IMR-90 (cell line): ENCODE data around the gene RASGRF2. TPM values are rescaled to one million over a fixed set of nuclear protein-coding genes. Genes with fewer than 3 reads are reported as not detected.

Experiments
- ATAC-seq: fragments of 200-7000 bp; cut with Tn5 transposase; 2 replicates; pipeline ENCODE4 v1.9.1; 2020; ENCODE audit warnings: low read depth, mild to moderate bottlenecking, moderate library complexity
- BruUV-seq: library from RNA; stranded (reverse); fragments of 400-500 nt; replicated peaks from 2 replicates; lab custom pipeline; 2021; lab: Mats Ljungman, UMichigan
- CTCF ChIA-PET: fragments of 300-600 bp; formaldehyde crosslinking; extraction: SDS; loops from one replicate; lab custom pipeline; 2021; ENCODE audit warnings: antibody characterized with exemption; lab: Yijun Ruan, JAX
- POLR2A ChIA-PET: fragments of 300-600 bp; sonication (Branson Sonifier 250); formaldehyde crosslinking; loops from one replicate; lab custom pipeline; 2022; ENCODE audit warnings: antibody characterized with exemption; ENCODE audit not compliant: unreplicated experiment; lab: Charles Lee
- DNase-seq: peaks from one replicate; pipeline ENCODE4 v3.0.0; 2013
- H2AFZ ChIP-seq: replicated peaks from 2 replicates; pipeline ENCODE3; 2013; ENCODE audit warnings: low read length, mild to moderate bottlenecking; ENCODE audit not compliant: poor library complexity
- H2AK5ac ChIP-seq: 2 replicates; pipeline ENCODE4 v1.6.1; 2013; ENCODE audit warnings: low read depth, low read length, inconsistent platforms
- H2AK9ac ChIP-seq: replicated peaks from 2 replicates; pipeline ENCODE3; 2013; ENCODE audit warnings: mild to moderate bottlenecking, low read depth, low read length, moderate library complexity; ENCODE audit not compliant: poor library complexity
- H2BK120ac ChIP-seq: 2 replicates; pipeline ENCODE4 v1.6.1; 2013; ENCODE audit warnings: low read depth, low read length, inconsistent platforms
- H2BK15ac ChIP-seq: 3 replicates; pipeline ENCODE4 v1.6.1; 2013; ENCODE audit warnings: low read depth, low read length, inconsistent platforms
- H2BK20ac ChIP-seq: 2 replicates; pipeline ENCODE4 v1.6.1; 2013; ENCODE audit warnings: low read depth, mild to moderate bottlenecking, inconsistent platforms, low read length, moderate library complexity
- H2BK5ac ChIP-seq: 2 replicates; pipeline ENCODE4 v1.6.1; 2013; ENCODE audit warnings: mild to moderate bottlenecking, low read depth, low read length, inconsistent platforms; ENCODE audit not compliant: poor library complexity, severe bottlenecking
- H3K14ac ChIP-seq: replicated peaks from 2 replicates; pipeline ENCODE4 v1.6.1; 2013; ENCODE audit warnings: low read depth, low read length, inconsistent platforms
- H3K18ac ChIP-seq: 2 replicates; pipeline ENCODE4 v1.6.1; 2013; ENCODE audit warnings: low read depth, low read length, control low read depth
- H3K23ac ChIP-seq: 2 replicates; pipeline ENCODE4 v1.6.1; 2013; ENCODE audit warnings: low read depth, low read length, inconsistent platforms
- H3K27ac ChIP-seq: 2 replicates; pipeline ENCODE4 v1.5.1; 2013; ENCODE audit warnings: mild to moderate bottlenecking, control low read depth, low read length; ENCODE audit not compliant: insufficient read depth
- H3K27me3 ChIP-seq: 2 replicates; pipeline ENCODE4 v1.6.1; 2013; ENCODE audit warnings: low read length; ENCODE audit not compliant: control insufficient read depth, insufficient read depth
- H3K36me3 ChIP-seq: 2 replicates; pipeline ENCODE4 v1.6.1; 2013; ENCODE audit warnings: low read length, mixed read lengths; ENCODE audit not compliant: control insufficient read depth, insufficient read depth
- H3K4ac ChIP-seq: 2 replicates; pipeline ENCODE4 v1.6.1; 2013; ENCODE audit warnings: low read depth, low read length, inconsistent platforms
- H3K4me1 ChIP-seq: 2 replicates; pipeline ENCODE4 v1.6.1; 2013; ENCODE audit warnings: low read length, mixed read lengths; ENCODE audit not compliant: control insufficient read depth, insufficient read depth
- H3K4me2 ChIP-seq: 2 replicates; pipeline ENCODE4 v1.6.1; 2013; ENCODE audit warnings: low read depth, mild to moderate bottlenecking, control low read depth, low read length, moderate library complexity
- H3K4me3 ChIP-seq: 2 replicates; pipeline ENCODE4 v1.5.1; 2013; ENCODE audit warnings: low read depth, mild to moderate bottlenecking, control low read depth, low read length, moderate library complexity; ENCODE audit not compliant: insufficient read depth
- H3K56ac ChIP-seq: 2 replicates; pipeline ENCODE4 v1.6.1; 2013; ENCODE audit warnings: low read length, inconsistent platforms; ENCODE audit not compliant: insufficient read depth; ENCODE audit errors: extremely low read depth
- H3K79me1 ChIP-seq, 2 experiments: 2 replicates each; pipeline ENCODE4 v1.6.1; 2013; ENCODE audit warnings: low read length in 2 of 2, inconsistent platforms in 1 of 2, low read depth in 1 of 2
- H3K9ac ChIP-seq: 2 replicates; pipeline ENCODE4 v1.6.1; 2013; ENCODE audit warnings: low read depth, low read length, control low read depth
- H3K9me1 ChIP-seq: 2 replicates; pipeline ENCODE4 v1.6.1; 2013; ENCODE audit warnings: low read length, inconsistent platforms; ENCODE audit not compliant: insufficient read depth
- H3K9me3 ChIP-seq: 2 replicates; pipeline ENCODE4 v1.6.1; 2013; ENCODE audit warnings: low read length; ENCODE audit not compliant: control insufficient read depth, insufficient read depth
- H4K20me1 ChIP-seq: 2 replicates; pipeline ENCODE4 v1.6.1; 2013; ENCODE audit warnings: low read length, inconsistent platforms; ENCODE audit not compliant: insufficient read depth
- H4K5ac ChIP-seq: 2 replicates; pipeline ENCODE4 v1.6.1; 2013; ENCODE audit warnings: mild to moderate bottlenecking, low read depth, low read length, control low read depth
- H4K8ac ChIP-seq, 2 experiments: 2 replicates each; pipeline ENCODE4 v1.6.1; 2013; ENCODE audit warnings: low read depth in 2 of 2, low read length in 2 of 2, control low read depth in 1 of 2, inconsistent platforms in 1 of 2
- H4K91ac ChIP-seq: 2 replicates; pipeline ENCODE4 v1.6.1; 2013; ENCODE audit warnings: low read depth, low read length, inconsistent platforms; ENCODE audit not compliant: insufficient read depth
- RCOR1 ChIP-seq: IDR thresholded peaks from 2 replicates; pipeline ENCODE4 v1.6.1; 2012; ENCODE audit warnings: mild to moderate bottlenecking, low read length, improper control_type of control experiment; ENCODE audit not compliant: insufficient replicate concordance
- WGBS, 2 experiments: methylation state at CpG; one replicate each; pipeline versions ENCODE4 v1.1.5 to v1.1.7; 2013; ENCODE audit warnings: missing lambda C conversion rate in 2 of 2; ENCODE audit not compliant: insufficient read length in 1 of 2; ENCODE audit errors: extremely low coverage in 2 of 2; 5-methylcytosine and 5-hydroxymethylcytosine counted together
- dilution Hi-C: fragments of 300-500 bp; cut with HindIII; formaldehyde crosslinking; loops from one replicate; pipeline ENCODE4 v1.14.3; 2018; ENCODE audit warnings: low sequenced_read_pairs; ENCODE audit not compliant: unreplicated experiment
- in situ Hi-C: fragments of 300-500 bp; cut with MboI; formaldehyde crosslinking; loops from 3 replicates; pipeline ENCODE4 v1.14.3; 2019; ENCODE audit warnings: low sequenced_read_pairs, inconsistent platforms, mixed read lengths
- intact Hi-C: fragments of 100-400 bp; cut with micrococcal nuclease; formaldehyde crosslinking; loops from 2 replicates; pipeline ENCODE4 v1.10.0; 2022
- polyA plus RNA-seq, 3 experiments: library from polyadenylated mRNA; depleted of rRNA; stranded (reverse); fragments of >200 nt; gene quantifications; 2 replicates each; pipeline ENCODE4 v1.2.3, GENCODE V29; 2012; ENCODE audit warnings: low replicate concordance in 1 of 3
- total RNA-seq: library from RNA; depleted of rRNA; stranded (reverse); fragments of >200 nt; gene quantifications from 2 replicates; pipeline ENCODE4 v1.2.3, GENCODE V29; 2012

RASGRF2 gene
- total and polyA plus RNA-seq, 2 of the 4 experiments (the other 2 are of a cell fraction): 2.9 to 5.0 TPM

- no peak overlapping the region for H2AK9ac ChIP-seq
- no peak for TF ChIP-seq RCOR1
- no peaks in the 10 kb centered on the region for H3K36me3 ChIP-seq
- H3K27me3 ChIP-seq: no peaks in the 10 kb centered on the region
- no TSS peak for BruUV-seq
- no peak overlapping the region for H3K4me3 ChIP-seq
- no peak overlapping the region for H3K4ac ChIP-seq
- intact Hi-C loops (no loop called here), in situ Hi-C loops (no loop called here), dilution Hi-C loops (no loop called here)
- ATAC-seq: no peak
- ChIA-PET POLR2A (no interaction called here), CTCF (no interaction called here)
- no peak overlapping the region for H3K27ac ChIP-seq
- no peak overlapping the region for H4K91ac ChIP-seq
- WGBS, 2 experiments: 30% methylated on average over 1 of the region's 3 CpGs; no CpG with 5 or more reads in 1 of the 2 experiments
- no peak overlapping the region for H3K56ac ChIP-seq
- no peak overlapping the region for H2BK20ac ChIP-seq
- H3K14ac ChIP-seq: no peak overlapping the region
- no peak overlapping the region for H3K4me2 ChIP-seq
- H2BK120ac ChIP-seq: no peak overlapping the region
- H3K79me1 ChIP-seq: no peaks in the 10 kb centered on the region
- no peak for DNase-seq
- H4K8ac ChIP-seq: no peak overlapping the region
- no peaks in the 10 kb centered on the region for H3K9me1 ChIP-seq
- H3K18ac ChIP-seq: no peak overlapping the region
- H2AK5ac ChIP-seq: no peak overlapping the region
- peak overlapping the region; percentile 45 for H2AFZ ChIP-seq
- no peak overlapping the region for H3K23ac ChIP-seq
- no peak overlapping the region for H3K9ac ChIP-seq
- peaks cover 2% of the 10 kb centered on the region; the same call in 1 of the 2 replicates for H3K4me1 ChIP-seq
- no peak overlapping the region for H2BK15ac ChIP-seq
- H4K20me1 ChIP-seq: no peaks in the 10 kb centered on the region
- no peak overlapping the region for H4K5ac ChIP-seq
- no peak overlapping the region for H2BK5ac ChIP-seq
- H3K9me3 ChIP-seq: no peaks in the 10 kb centered on the region
Measured at GRCh38 chr5:80936881-80937280, 23.3 kb upstream of the RASGRF2 start.
